Inflammatory macrophage (primary cell): ENCODE measurements around the gene SMCO4.

Experiments
- DNase-seq, 2 donors: peaks; one replicate each; pipeline ENCODE4 v3.0.0-alpha.2; 2020 to 2022

SMCO4 gene

DNA sequence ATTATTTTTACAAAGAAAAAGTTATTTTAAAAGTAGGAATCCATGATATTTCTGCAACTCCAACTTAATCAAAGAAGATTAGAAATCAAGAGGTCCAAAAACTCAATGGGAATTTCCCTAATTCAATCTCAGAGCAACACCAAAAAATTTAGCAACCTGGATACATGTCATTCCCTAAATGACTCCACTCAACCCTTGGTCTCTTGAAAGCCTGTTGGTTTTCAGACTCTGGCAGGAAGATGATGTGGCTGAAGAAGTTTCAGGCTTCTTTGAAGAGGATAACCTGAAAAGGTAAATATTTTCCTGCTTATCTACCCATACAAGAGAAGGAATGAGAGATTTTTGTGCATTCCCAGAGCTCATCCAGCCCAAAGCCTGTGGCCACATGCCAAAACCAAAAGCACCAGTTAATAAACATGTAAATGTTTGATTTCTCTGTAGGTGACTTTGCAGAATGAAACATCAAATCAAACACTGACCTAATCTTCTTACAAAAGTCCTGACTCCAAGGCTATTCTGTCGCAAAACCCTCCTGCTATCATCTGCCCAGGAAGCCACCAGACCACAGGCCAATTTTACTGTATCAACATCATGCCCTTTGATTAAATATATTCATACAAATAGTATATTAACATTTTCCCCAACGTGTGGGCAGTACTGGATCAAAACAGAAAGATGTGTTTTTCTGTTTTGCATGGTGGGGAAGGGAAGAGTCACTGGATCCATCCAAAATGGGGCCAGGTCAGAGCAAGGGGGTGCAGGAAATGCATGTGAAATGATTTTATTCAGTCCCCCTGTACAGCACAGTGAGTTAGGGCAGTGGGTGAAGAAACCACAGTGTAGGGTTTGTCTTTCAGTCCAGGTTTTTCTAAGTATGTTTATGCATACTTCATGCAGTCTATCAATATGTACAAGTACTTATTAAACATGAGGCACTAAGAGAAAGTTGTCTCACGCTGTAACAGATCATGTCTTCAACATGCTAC, 38.8 kb downstream of the SMCO4 start:
- no peak for DNase-seq

DNA sequence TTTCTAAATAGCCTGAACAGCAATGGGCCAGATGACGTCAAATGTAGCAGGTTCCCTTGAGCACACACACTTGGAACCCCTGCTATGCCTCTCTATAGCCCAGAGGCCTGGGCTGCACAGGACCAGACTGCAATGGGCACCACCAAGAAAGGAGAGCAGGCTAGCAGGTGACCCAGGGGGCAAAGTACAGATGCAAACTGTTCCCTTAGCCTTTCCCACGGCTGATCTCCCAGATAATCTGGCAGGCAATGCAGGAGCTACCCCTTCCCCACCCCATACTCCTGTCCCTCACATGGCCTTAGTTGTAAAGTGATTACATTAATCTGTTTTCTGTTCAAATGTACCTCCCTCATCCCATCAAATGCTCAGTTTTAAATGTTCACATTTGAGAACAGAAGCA, 41.3 kb downstream of the SMCO4 start:
- DNase-seq, result no peak

DNA sequence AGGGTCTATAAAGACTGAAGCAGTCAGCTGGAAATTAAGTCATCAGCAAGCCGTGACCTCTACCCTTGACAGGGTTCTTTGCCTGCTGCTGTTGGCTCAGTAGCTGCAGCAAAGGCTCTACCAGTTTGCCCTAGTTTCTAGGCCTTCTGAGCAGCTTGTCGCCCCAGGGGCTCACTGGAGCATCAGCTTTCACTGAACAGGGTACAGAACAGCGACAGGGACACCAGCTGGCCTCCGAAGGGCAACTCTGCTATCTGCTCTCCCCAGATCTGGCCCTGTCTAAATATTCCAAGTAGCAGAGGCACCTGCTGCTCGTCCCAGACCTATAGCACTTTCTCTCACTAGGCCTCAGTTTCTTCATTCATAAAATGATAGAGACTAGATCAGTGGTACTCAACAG, 42.4 kb downstream of the SMCO4 start:
- DNase-seq, result no peak

DNA sequence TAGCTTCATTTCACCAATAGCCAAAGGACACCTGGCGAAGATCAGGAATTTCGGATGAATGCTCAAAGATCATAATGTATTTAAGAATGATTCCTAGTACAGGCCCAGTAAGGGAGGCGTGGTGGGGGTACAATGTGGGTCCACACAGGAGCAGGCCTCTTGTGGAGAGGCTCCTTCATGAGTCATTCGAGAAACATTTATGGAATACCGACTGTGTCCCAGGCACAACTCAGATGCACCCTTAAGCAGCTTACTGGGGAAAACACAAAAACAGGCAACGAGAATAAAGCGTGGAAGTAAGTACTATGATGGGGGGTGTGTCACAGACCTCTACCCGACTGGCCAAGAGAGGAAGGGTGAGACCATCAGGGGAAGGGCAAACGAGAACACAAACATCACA, 44.5 kb downstream of the SMCO4 start:
- no peak for DNase-seq

DNA sequence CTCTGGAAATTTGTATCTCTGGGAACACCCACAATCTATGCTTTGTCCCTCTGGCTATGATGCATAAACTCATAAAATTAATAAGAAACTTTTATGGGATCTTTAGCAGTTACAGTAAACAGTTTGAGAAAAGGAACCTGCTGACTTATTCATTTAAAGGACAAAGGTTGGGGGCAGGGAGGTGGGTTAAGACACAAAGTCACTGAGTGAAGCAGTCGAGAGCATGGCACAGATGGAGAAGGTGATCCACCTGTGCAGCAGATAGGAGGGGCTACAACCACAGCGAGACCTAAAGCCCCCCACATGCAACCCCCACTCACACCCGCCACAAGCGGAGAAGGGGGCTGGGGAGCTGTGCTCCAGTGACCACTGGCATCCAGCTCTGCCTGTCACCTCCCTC, 45.0 kb downstream of the SMCO4 start:
- DNase-seq, result no peak

DNA sequence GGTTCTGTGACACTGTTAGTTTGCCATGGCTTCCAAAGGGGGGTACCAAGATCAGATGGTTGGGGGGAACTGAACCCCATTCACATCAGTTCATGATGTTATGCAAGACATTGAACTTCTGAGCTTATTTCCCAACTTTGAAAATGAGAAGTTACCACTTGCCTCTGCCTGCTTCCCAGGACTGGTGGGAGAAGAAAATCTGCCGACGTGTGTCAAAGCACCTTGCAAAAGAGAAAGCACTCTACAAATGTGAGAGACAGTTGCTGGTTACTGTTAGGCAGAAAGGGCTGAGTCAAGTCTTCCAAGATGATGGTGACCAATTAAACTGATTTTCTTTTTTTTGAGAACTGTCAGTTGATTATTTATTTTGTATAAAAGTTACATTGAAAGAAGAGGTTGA, 45.6 kb downstream of the SMCO4 start:
- peak; percentile 79 to 82 for DNase-seq

DNA sequence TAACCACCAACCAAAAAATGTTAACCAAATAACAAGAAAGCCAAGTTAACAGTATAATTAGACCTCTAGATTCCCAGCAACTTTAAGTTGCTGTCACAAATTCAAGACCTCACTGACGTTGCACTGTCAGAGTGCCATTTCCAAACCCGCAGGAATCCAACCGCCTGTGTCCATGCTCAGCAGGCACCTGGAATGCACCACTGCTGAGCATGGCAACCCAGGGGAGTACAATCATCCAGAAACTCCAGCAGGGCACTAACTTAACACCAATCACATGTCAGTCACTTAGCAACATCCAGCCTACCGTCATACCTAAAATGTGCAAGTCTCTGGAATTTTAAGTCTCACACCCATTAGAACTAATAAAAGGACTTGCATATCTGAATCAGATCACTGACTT, 48.8 kb downstream of the SMCO4 start:
- DNase-seq, result no peak

DNA sequence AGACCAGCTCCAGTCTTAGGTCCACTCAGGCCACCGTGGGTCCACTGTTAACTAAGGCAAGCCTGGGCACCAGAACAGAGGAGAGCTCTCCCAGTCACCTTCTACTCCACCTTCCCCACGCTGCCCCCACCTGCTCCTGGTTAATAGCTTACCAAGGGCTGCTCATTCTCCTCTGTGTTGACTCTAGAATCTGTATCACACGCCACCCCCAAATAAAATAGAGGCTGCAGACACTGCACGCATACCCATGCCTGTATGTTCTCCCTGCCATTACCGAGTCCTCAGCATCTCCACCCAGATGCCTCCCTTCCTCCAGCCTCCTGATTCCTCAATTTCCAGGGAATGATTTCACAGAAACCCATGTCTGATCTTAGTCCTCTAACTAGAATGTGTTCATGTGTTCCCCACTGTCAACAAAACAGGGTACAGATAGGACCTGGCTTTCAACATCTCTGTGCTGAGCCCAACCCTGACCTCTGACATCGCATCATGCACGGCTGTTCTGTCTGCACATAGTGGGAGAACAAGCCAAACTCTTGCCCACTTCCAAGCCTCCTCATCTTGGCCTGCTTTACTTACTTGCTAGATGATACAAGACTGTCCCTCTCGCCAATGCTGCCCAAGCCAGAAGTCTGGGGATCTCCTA, 49.8 kb downstream of the SMCO4 start:
- no peak for DNase-seq

DNA sequence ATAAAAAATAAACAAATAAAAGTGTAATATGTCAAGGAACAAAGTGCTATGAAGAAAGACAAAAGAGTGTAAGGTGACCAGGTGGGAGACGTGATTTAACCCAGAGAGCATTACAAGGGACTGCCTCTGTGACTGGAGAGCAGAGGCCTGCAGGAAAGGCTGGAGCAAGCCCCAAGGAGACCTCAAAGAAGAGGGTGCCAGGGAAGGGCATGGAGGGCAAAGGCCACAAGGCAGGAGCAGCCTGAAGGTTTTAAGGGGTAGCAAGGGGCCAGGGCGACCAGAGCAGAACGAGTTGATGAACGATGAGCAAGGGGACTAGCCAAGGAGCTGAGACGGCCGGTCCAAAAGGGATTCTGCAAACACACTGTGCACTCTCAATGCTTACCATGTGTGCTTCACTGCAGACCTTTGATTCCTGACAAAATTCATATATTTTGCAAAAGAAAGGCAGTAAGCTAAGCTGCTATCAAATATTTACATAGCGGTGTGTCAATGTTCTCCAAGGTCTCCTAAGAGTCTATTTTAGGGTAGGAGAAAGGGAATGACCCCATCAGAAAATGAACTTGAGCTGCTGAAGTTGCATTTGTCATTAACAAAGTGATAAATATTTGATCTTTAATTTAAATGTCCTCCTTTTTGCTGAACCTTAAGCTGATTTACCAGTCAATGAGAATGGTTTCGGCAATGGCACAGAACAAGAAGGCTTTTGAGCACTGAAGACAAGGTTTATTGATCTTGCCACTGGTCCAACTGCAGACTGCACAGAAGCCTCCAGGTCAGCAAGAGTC, 50.5 kb downstream of the SMCO4 start:
- DNase-seq, result no peak

DNA sequence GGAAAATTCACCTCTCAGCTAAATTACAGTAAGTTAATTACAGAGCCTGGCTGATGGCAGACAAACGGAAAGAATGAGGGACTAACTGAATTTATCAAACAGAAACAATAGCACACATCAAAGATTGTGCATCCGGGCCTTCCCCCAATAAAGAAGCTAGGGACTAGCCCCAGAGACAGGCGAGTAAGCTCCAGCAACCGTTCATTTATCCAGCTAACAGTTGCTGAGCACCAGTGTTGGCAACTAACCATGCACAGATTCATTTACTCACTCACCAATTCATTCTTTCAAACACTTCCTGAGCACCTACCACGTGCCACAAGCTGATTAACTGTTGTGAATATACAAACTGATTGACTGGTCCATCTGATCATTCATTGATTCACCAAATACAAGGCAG, 51.2 kb downstream of the SMCO4 start:
- no peak for DNase-seq

DNA sequence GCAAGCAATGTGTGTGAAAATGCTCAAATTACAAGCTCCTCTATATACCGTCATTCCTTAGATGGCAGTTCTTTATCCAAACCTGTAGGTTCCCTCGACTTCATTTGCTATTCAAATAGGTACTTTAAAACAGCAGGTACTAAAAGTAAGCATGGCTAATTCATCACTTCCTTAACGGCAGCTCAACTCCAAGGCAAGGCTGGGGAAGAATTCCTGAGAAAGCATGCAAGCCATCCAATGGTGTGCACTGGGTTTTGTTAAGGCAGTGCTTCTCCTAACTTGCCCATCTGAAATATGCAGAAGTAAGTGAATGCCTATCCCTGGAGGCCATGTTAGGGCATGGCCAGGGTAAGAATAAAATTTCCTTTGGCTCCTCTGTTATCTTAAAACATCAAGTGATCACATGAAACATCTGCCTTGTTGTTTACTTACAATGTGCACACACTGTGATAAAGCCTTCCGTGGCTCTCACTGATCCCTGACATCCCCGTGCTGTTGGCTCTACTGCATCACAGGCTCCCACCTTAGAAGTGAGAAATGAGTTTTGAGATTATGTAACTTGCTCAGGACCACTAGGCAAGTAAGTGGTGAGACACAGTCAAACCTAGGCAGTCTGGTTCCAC, 52.1 kb downstream of the SMCO4 start:
- DNase-seq, result no peak

DNA sequence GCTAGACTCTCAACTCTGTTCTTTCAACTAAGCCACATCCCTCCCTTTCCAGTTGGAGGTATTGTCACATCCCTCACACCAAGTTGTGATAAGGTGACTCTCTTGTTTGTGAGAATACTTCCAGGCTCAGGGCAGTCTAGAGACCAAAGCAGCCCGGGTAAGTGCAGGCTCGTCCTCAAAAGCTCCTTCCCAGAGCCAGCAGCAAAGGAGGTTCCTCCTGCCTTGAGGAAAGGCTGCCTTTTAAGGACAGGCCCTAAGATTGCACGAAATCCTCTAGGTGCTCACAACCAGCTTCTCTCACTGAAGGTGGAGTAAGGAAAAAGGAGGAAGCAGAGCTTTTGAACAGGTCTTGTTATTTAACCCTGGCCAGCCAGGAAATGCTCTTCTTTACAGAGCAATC, 53.4 kb downstream of the SMCO4 start:
- no peak for DNase-seq

DNA sequence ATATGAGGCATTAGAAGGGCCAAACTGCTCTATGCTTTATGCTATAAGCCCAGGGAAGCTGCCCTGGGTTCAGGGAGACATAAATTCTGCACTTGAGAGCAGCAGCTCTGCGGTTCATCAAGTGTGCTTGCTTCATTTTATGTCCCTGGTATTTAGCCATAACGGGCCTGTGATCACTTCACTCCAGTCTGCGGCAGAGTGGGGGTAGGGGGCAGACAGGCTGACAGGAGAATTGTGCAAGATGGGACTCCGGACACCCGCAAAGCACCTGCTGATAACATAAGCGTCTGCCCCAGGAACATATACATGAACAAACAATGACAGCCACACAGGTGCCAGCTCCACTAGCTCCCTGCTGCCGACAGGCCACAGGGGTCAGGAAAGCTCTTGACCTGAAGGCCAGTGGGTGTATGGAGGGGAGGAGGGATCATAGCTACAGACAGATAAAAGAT, 56.1 kb downstream of the SMCO4 start:
- no peak for DNase-seq

DNA sequence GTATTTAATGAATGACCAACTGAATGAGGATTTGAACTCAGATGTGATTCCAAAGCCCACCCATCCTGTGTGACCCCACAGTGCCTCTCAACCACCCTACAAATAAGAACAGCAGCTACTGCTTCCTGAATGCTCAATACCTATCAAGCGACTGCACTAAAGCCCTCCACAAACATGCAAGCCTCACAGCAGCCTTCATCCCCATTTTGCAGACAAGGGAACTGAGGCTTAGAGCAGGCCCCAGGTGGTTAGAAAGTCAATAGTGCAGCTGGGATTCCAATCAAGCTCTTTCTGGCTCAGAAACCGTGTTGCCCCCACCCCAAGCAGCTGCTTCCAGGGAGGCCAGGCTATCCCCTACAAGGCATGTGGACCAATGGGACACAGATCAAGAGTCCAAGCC, 57.2 kb downstream of the SMCO4 start:
- DNase-seq, result no peak

DNA sequence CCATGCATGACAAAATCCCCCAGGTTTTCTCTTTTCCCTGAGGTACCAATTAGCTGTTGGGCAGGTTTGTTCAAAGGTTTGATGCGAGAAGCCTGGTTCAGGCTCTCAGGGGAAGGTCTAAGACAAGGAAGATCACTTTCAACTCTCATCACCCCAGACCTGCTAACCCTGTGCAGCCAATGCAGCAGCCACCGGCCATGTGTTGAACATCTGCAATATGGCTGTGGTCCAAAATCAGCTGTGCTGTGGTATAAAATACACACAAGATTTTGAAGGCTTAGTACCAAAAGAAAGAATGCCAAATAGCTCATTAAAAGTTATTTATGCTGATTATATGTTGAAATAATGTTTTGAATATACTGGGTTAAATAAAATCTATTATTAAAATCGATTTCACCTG, 58.5 kb downstream of the SMCO4 start:
- no peak for DNase-seq

DNA sequence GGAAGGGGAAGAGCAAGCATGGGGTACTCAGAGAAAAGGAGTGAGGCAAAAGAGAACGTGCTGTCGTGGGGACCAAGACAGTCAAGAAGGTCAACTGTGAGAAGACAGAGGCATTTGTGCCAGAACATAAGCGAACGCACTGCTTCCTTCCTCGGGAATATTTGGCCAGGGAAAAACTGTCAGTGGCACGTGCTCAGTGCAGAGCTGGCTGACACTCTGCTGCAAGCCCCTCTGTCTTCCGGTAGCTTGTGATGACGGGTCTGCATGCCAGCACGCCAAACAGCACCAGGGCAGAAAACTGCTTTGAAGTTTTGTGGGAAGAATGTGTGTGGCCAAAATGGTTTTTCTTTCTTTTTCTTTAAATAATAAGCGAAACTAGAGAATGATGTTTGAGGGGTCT, 60.6 kb downstream of the SMCO4 start:
- no peak for DNase-seq

DNA sequence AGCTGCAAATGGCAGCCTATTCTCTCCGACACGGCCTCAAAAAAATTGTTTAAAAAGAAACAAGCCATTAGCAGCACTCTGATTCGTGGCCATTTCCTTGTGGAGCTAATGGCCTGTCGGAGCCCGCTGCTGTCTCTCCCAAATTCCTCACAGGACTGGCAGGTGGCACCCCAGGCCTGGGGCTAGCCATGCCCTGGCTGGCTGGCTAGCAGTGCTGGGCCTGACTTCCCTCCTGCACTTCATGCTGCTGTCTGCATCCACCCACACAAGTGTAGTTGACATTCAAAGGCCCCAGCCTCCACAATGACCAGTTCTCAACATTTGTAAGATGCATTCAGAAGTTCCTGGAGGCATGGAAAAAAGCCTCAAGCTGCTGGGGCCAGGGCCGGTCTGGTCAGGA, 61.5 kb downstream of the SMCO4 start:
- DNase-seq, result peak; percentile 57 to 87

DNA sequence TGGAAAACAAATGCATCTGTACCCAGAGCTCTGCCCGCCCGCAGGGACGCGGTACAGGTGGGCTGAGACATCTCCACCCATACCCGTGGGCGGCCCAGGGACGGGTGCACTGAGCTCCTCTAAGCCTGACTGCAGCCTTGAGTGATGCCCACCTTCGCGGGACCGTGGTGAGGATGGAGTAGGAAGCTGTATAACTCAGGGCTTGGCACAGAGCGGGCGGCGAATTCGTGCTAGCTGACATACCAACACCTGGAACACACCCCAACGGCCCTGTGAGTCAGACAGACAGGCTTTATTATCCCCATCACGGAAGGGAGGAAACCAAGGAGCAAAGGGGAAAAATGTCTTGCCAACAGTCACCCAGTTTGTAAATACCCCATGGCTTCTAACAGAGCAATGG, 61.9 kb downstream of the SMCO4 start:
- no peak for DNase-seq

DNA sequence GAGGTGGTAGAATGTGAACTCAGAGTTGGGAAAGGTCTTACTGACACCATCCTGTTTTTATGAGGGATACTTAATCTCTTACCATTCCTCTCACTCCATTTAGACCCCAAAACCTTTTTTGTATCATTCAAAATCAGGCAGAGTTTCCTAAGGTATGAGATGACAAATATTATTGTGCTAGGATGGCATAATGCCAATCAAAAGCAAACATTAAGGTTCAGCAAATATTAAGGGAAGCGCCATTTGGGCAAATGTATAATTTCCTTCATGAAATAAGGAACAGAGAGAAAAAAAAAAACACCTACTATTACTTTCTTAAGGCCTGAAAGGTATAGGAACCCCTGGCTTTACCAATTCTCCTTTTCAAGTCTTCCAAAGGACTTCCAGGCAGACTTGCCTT, 62.4 kb downstream of the SMCO4 start:
- DNase-seq, result no peak

DNA sequence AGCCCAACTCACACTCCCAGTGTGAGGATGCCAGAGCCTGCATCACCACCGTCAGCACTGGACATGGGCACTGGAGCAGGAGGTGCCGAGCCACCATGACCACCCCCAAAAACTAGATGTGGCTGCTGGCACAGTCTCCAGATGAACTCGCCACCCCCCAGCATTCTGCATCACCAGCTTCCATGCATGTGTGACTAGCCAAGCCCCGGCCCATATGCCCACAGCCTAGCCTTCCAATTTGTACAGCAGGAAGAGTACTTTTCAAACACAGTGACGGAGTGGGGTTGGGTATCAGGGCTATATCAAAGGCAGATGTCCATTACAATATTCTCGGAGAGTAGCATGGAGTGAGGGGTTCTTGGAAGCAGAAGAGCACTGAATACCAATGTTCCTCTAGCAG, 62.9 kb downstream of the SMCO4 start:
- DNase-seq, result no peak

DNA sequence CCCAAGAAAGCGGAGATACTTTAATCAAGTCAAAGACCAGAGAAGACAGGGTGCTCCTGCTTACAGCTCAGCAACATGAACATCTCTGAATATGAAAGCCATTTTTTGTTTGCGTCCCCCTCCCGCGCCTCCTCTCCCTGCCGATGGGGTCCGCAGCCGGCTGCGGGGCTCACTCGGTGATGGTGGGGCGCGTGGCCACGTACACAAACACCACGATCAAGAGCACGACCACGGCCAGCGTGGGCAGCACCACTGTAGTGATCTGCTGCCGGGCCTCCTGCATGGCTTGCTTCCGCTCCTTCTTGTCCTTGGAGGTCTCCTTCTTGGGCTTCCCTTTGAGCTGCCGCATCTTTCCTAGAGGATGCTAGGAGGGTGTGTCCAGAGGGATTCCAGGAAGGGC, 64.3 kb downstream of the SMCO4 start:
- no peak for DNase-seq

DNA sequence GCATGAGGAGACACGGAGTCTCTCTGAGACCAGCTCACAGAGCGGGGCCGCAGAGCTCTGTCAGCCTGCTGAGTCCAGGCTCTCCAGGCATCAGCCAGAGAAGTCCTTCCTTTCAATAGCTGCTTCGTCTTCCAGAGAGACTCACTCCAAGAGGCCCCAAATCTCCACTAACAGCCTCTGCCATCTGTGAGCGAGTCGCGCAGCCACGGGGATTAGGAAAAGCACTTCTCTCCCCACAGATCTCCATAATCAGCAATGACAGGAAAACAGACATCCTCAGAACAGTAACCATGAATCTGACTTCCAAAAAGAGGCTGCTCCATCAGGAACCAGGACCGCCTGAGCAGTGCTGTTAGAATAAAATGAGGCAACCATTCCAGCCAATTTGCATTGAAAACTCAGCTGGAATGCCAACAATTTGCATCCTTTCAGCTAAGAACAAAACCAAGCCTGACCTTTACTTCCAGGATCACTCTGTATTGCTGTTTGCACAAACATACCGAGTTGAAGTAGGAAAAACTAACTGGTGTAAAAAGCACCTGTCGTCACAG, 65.4 kb downstream of the SMCO4 start:
- DNase-seq, result no peak

DNA sequence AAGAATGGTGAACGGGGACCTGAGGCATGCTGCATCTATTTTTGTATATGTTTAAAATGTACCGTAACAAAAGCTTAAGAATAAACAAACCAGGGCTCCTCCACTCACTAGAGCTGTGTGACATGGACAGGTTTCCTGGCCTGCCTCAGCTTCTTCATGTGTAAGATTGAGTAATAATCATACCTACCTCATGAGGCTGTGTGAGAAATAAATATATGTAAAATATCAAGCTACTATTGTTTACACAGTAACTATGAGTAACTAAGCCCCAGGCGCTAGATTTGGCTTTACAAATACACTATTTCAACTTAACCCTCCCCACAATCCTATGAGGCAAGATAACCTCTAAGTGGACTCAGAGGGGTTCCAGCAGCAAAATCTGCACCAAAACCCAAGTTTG, 66.4 kb downstream of the SMCO4 start:
- no peak for DNase-seq
